Measurements from ENCODE around the gene C21orf91.
A peak's percentile ranks its signal among the peaks of the same experiment; 100 is the strongest.

The C21orf91 gene

DNA sequence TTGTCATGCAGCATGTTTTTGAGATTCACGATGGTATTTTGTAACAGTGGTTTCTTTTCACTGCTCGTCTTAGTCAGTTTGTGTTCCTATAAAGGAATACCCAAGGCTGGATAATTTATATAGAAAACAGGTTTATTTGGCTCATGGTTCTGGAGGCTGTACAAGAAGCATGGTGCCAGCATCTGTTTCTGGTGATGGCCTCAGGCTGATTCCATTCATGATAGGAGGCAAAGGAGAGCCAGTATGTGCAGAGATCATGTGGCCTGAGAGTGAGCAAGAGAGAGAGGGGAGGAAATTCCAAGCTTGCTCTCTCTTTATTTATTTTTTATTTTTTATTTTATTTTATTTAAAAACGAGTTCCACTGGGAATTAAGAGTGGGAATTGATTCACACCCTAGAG lies 2.0 kb upstream of the C21orf91 start:
- DNase-seq (ENCODE audit: extremely low spot score): no peak
- ChIA-PET CTCF (no interaction called here), POLR2A (no interaction called here)
- TF ChIP-seq ELF4 (IDR thresholded peaks at IDR 0.05) (no peak), SUZ12 (IDR thresholded peaks at IDR 0.05) (no peak), ARNT (IDR thresholded peaks at IDR 0.05) (no peak), SP1 (IDR thresholded peaks at IDR 0.05) (no peak), TARDBP (IDR thresholded peaks at IDR 0.05) (no peak), HDGF (IDR thresholded peaks at IDR 0.05; ENCODE audit: borderline replicate concordance) (no peak), CTBP1 (IDR thresholded peaks at IDR 0.05; ENCODE audit: borderline replicate concordance) (no peak), LEF1 (IDR thresholded peaks at IDR 0.05; ENCODE audit: borderline replicate concordance) (no peak)

DNA sequence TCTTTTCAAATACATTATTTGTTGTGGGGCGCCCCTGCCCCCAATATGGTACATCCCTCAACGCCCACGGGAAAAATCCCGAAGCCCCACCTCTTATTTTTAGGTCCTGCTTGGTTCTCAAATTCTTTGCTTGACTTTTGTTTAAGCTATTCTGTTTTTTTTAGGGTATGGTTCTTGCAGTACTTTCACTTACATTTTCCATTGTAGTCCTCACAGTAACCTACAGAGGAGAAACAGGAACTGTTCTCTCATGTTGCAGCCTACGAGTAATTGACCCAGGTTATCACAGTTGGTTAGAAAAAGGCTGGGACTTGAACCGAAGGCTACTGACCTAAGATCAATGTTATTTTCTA lies 697 bp upstream of the C21orf91 start:
- ChIA-PET POLR2A (interaction anchor here (0.8 to 1.8 kb wide), 3 partner anchors 10 to 51 kb away, joined by 3 read pairs; no protein-coding TSS in a partner anchor), CTCF (no interaction called here)
- peak; percentile 19 for DNase-seq (ENCODE audit: extremely low spot score)

DNA sequence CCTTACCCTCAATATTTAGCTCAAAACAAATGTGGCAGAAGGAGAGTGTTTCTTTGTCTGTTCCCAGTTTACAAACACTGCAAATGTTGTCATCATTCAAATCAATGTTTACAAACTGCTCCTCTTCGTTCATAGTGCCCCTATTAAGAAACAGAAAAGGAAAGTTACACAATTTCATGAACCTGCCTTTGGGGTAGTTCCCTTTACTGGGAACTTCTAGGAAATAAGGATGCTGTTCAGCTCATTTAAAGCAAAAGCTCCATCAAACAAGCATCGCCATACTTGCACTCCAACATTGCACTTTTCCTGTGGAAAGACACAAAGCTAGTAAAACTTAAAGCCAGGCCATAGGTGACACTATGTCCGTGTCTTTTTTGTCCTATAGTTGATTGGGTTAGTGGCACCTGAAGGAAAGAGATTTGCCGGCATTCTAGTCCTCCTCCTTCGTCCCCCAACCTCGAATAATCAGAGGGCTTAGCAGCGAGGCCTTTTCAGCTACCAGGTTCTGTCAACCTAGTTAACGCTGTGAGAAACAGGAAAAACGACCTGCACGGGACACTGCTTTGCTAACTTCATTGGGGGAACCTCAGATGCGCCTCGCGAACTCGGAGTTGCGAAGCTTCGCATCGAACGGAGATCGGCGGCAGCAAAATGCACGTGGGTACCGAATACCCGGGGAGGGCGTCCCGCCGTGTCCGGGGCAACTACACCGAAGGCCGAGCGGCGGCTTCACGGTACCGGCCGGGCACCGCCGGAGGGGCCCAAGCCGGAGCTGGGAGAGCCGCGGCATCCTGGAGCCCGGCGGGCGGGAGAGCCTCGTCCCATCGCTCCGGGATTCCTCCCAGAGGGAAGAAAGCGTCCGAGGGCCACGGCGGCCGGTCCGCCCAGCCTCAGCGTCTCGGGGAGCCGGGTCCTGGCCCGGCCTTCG lies 706 bp downstream of the C21orf91 start:
- TF ChIP-seq NFRKB (IDR thresholded peaks at IDR 0.05) (no peak), L3MBTL2 (conservative IDR thresholded peaks at IDR 0.05) (peak; percentile 87)
- POLR2A ChIA-PET: interaction anchor here (0.9 to 1.8 kb wide), 5 partner anchors 11 to 135 kb away, joined by 3 read pairs; no protein-coding TSS in a partner anchor
- DNase-seq (ENCODE audit: extremely low spot score): peak; percentile 46
- CTCF ChIA-PET: no interaction called here

More for the DNA sequence above, 697 bp upstream of the C21orf91 start:
- TF ChIP-seq SUZ12 (IDR thresholded peaks at IDR 0.05): no peak
- TF ChIP-seq FOXA1 (IDR thresholded peaks at IDR 0.05): no peak
- no peak for TF ChIP-seq FOXK2 (IDR thresholded peaks at IDR 0.05)
- TF ChIP-seq TARDBP (IDR thresholded peaks at IDR 0.05): no peak
- no peak for TF ChIP-seq NFRKB (IDR thresholded peaks at IDR 0.05)
- TF ChIP-seq, protein P1, sequence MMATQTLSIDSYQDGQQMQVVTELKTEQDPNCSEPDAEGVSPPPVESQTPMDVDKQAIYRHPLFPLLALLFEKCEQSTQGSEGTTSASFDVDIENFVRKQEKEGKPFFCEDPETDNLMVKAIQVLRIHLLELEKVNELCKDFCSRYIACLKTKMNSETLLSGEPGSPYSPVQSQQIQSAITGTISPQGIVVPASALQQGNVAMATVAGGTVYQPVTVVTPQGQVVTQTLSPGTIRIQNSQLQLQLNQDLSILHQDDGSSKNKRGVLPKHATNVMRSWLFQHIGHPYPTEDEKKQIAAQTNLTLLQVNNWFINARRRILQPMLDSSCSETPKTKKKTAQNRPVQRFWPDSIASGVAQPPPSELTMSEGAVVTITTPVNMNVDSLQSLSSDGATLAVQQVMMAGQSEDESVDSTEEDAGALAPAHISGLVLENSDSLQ (IDR thresholded peaks at IDR 0.05): no peak
- TF ChIP-seq CTBP1 (IDR thresholded peaks at IDR 0.05; ENCODE audit: borderline replicate concordance): no peak
- TF ChIP-seq ZNF384 (IDR thresholded peaks at IDR 0.05): no peak
- no peak for TF ChIP-seq FOXM1 (IDR thresholded peaks at IDR 0.05; ENCODE audit: borderline replicate concordance)
- no peak for TF ChIP-seq LEF1 (IDR thresholded peaks at IDR 0.05; ENCODE audit: borderline replicate concordance)
- TF ChIP-seq HDGF (IDR thresholded peaks at IDR 0.05; ENCODE audit: borderline replicate concordance): no peak
- TF ChIP-seq SP1 (IDR thresholded peaks at IDR 0.05): no peak
- no peak for TF ChIP-seq L3MBTL2 (conservative IDR thresholded peaks at IDR 0.05)
- TF ChIP-seq ARNT (IDR thresholded peaks at IDR 0.05): no peak
- TF ChIP-seq ELF4 (IDR thresholded peaks at IDR 0.05): no peak
- no peak for TF ChIP-seq BHLHE40 (IDR thresholded peaks at IDR 0.05; ENCODE audit: borderline replicate concordance)

DNA sequence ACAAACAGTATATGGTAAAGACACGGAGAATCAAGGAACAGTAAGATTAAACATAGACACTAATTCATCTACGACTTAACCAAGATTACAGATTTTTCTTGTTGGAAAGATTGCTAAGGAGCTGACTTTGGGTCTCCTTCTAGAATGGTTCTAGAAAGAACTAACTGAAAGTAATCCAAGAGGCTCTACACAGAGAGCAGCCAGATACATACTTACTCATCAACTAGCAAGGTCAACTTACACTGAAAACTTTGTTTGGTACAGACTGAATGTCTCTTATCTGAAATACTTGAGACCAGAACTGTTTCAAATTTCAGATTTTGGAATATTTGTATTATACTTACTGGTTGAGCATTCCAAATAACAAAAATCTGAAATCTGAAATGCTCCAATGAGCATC lies 5.8 kb downstream of the C21orf91 start:
- no peak for DNase-seq (ENCODE audit: extremely low spot score)
- ChIA-PET CTCF (interaction anchor here (1.1 kb wide), 1 partner anchor 14 kb away, joined by 3 read pairs; no protein-coding TSS in a partner anchor), POLR2A (no interaction called here)
- no peak for TF ChIP-seq FOXA1 (IDR thresholded peaks at IDR 0.05)
- no peak for TF ChIP-seq FOXM1 (IDR thresholded peaks at IDR 0.05; ENCODE audit: borderline replicate concordance)
- TF ChIP-seq TARDBP (IDR thresholded peaks at IDR 0.05): no peak
- TF ChIP-seq ELF4 (IDR thresholded peaks at IDR 0.05): no peak
- no peak for TF ChIP-seq L3MBTL2 (conservative IDR thresholded peaks at IDR 0.05)
- TF ChIP-seq BHLHE40 (IDR thresholded peaks at IDR 0.05; ENCODE audit: borderline replicate concordance): no peak
- TF ChIP-seq LEF1 (IDR thresholded peaks at IDR 0.05; ENCODE audit: borderline replicate concordance): no peak
- no peak for TF ChIP-seq CTBP1 (IDR thresholded peaks at IDR 0.05; ENCODE audit: borderline replicate concordance)
- no peak for TF ChIP-seq HDGF (IDR thresholded peaks at IDR 0.05; ENCODE audit: borderline replicate concordance)
- no peak for TF ChIP-seq NFRKB (IDR thresholded peaks at IDR 0.05)

DNA sequence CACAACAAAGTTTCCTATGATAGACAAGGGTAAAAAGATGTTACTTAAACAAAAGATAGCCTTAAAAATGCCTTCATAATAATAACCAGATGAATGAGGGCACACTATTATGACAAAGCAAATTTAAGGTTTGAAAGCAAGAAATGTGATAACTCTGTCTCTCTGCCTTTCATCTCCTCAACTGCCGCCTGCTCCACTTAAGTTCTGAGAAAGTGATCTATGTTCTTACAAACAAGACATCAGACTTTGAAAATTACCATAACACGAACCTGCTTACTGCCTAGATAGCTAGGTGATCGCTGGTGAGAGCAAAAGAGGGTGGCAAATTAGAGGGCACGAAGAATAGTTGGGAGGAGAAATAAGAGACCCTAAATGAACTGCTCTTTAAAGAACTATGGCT lies 13.2 kb downstream of the C21orf91 start:
- TF ChIP-seq FOXM1 (IDR thresholded peaks at IDR 0.05; ENCODE audit: borderline replicate concordance) (no peak), LEF1 (IDR thresholded peaks at IDR 0.05; ENCODE audit: borderline replicate concordance) (no peak), L3MBTL2 (conservative IDR thresholded peaks at IDR 0.05) (no peak), ZNF384 (IDR thresholded peaks at IDR 0.05) (no peak)
- CTCF ChIA-PET: no interaction called here
- POLR2A ChIA-PET: no interaction called here
- DNase-seq (ENCODE audit: extremely low spot score): no peak

DNA sequence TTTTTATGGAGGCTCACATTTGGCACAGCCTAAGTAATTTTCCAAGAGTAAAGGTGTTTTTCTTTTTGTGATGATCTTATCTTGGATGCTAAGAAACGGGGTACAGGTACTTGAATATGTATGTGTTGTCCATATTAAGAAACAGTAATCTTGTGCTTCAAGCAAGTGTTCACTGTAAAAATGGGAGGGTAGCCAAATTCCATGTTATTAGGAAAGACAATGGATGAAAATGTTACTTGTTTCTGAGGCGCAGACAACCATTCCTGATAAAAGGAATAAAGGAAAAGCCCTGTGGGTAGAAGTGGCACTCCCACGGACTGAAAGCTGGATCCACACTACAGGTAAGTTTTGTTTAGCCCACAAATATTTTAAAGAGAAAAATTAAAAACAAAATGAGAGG lies 15.6 kb downstream of the C21orf91 start:
- no peak for DNase-seq (ENCODE audit: extremely low spot score)
- POLR2A ChIA-PET: no interaction called here
- CTCF ChIA-PET: no interaction called here
- TF ChIP-seq LEF1 (IDR thresholded peaks at IDR 0.05; ENCODE audit: borderline replicate concordance): no peak
- TF ChIP-seq, protein P1 (IDR thresholded peaks at IDR 0.05): no peak
- no peak for TF ChIP-seq NFRKB (IDR thresholded peaks at IDR 0.05)
- no peak for TF ChIP-seq BHLHE40 (IDR thresholded peaks at IDR 0.05; ENCODE audit: borderline replicate concordance)

DNA sequence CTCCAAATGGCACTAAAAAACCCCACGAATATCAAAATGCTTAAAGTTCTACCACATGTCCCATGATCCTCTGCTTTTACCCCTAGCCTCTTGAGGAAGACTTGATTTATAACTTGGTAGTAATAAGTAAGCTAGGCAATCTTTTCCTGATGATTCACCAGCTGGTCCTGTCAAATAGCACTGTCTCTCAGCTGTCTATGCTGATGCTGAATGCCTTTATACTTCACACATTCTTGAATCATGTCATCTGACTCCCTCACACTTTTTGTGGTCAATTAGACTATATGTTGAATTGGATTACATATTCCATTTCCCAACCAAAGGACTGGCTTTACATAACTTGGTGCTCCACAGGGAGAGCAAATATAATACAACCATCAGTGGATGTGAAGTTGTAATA lies 16.6 kb downstream of the C21orf91 start:
- POLR2A ChIA-PET: interaction anchor here (1.0 kb wide), 1 partner anchor 16 kb away, joined by 3 read pairs; no protein-coding TSS in a partner anchor

More for the DNA sequence above, 16.6 kb downstream of the C21orf91 start:
- CTCF ChIA-PET: no interaction called here
- TF ChIP-seq FOXM1 (IDR thresholded peaks at IDR 0.05; ENCODE audit: borderline replicate concordance): no peak
- DNase-seq (ENCODE audit: extremely low spot score): no peak

Data from HEK293T (cell line).